NT2/D1 (cell line): ENCODE results near the gene MAP2K7.

ENCODE experiments used
- SUZ12 ChIP-seq: IDR thresholded peaks from 2 replicates; pipeline ENCODE4 v1.6.1; 2011; ENCODE audit not compliant: insufficient read length, insufficient read depth; ENCODE audit errors: extremely low read depth
- YY1 ChIP-seq: IDR thresholded peaks from 2 replicates; pipeline ENCODE4 v1.6.1; 2011; ENCODE audit not compliant: insufficient read length, insufficient read depth
- ZNF274 ChIP-seq: IDR thresholded peaks from 2 replicates; pipeline ENCODE4 v1.6.1; 2011; ENCODE audit warnings: mild to moderate bottlenecking, low read depth, low read length

DNA sequence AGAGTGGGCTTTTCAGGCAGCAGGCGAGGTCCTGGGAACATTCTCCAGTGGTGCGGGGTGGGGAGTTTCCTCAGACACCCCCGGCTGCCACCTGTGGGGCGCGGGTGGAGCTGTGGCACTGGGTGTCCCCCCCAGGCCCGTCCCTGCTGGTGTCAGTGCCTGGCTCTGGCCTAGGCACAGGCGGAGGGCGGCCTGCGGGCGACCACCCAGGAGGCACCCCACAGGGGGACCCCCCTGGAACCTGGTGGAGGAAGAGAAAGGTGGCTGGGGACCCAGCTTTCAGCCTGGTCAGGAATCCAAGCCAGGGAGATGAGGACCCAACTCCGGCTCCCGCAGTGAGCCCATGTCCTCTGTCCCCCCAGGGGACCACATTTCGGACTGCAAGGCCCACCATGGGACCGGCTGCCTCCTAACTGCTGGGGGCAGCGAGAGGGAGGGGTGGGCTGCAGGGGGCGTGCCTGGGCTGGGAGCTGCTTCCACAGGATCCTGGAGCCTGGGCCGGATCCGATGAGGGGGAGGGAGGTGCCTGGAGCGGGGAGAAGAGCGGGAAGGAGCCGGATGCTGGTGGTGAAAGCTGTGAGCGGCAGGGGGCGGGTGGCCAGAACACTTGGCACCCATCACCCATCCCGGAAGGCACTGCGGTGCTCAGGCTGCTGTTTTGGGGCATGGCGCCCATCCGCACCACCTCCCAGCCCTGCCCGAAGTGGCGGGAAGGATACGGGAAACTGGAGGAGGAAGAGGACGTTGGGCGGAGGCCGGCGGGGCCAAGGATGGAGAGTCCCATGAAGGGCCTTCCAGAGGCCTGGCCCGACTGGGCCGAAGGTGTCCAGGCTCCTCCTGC lies 27.8 kb downstream of the MAP2K7 start:
- TF ChIP-seq YY1 (no peak), ZNF274 (no peak), SUZ12 (no peak)
